Fibroblast of mammary gland (primary cell): ENCODE results near the gene AVPI1.

ENCODE experiments used
- DNase-seq: peaks from one replicate; pipeline ENCODE4 v3.0.0-alpha.2; 2010; ENCODE audit warnings: low read depth
- H3K4me3 ChIP-seq: 2 replicates; pipeline ENCODE4 v1.5.1; 2011; ENCODE audit warnings: low read depth, mild to moderate bottlenecking, low read length, moderate library complexity; ENCODE audit not compliant: control insufficient read depth
- CTCF ChIP-seq: conservative IDR thresholded peaks from 2 replicates; pipeline ENCODE4 v1.5.1; 2011; ENCODE audit warnings: low read depth, low read length, inconsistent platforms; ENCODE audit not compliant: control insufficient read depth, insufficient read depth

AVPI1 gene

GRCh38 chr10:97682042-97682441 is 5.0 kb downstream of the AVPI1 start:
- TF ChIP-seq CTCF = no peak
- no peak overlapping the region for H3K4me3 ChIP-seq

GRCh38 chr10:97679594-97679993 is 7.4 kb downstream of the AVPI1 start:
- DNase-seq = no peak
- TF ChIP-seq CTCF = no peak

More at GRCh38 chr10:97682042-97682441, 5.0 kb downstream of the AVPI1 start:
- no peak for DNase-seq

GRCh38 chr10:97676770-97677581 is 10.1 kb downstream of the AVPI1 start:
- TF ChIP-seq CTCF = peak; percentile 90
- H3K4me3 ChIP-seq = no peak overlapping the region
- DNase-seq = peak; percentile 63

More at GRCh38 chr10:97679594-97679993, 7.4 kb downstream of the AVPI1 start:
- H3K4me3 ChIP-seq = no peak overlapping the region

- TF ChIP-seq CTCF = no peak
- DNase-seq = no peak
- no peak overlapping the region for H3K4me3 ChIP-seq
Observed at GRCh38 chr10:97675222-97675621, 11.8 kb downstream of the AVPI1 start.

- DNase-seq = peak; percentile 86
- no peak overlapping the region for H3K4me3 ChIP-seq
- no peak for TF ChIP-seq CTCF
Observed at GRCh38 chr10:97673736-97674525, 13.1 kb downstream of the AVPI1 start.

- TF ChIP-seq CTCF = no peak
- DNase-seq = peak; percentile 56
- no peak overlapping the region for H3K4me3 ChIP-seq
Observed at GRCh38 chr10:97669571-97669970, 17.5 kb downstream of the AVPI1 start.
